H9 (cell line): ENCODE data around the gene F10. TPM values are rescaled to one million over a fixed set of nuclear protein-coding genes. Genes with fewer than 3 reads are reported as not detected.

Experiments used
- DNase-seq: peaks from one replicate; pipeline ENCODE4 v3.0.0-alpha.2; 2017
- H2AFZ ChIP-seq: one replicate; pipeline ENCODE4 v1.6.1; 2013; ENCODE audit warnings: mild to moderate bottlenecking, low read length, control low read depth, moderate library complexity
- H2AK5ac ChIP-seq: 2 replicates; pipeline ENCODE4 v1.6.1; 2013; ENCODE audit warnings: low read length, control low read depth, mixed read lengths; ENCODE audit not compliant: insufficient read length
- H2BK120ac ChIP-seq: one replicate; pipeline ENCODE4 v1.6.1; 2013; ENCODE audit warnings: low read depth, mild to moderate bottlenecking, low read length, control low read depth, inconsistent platforms; ENCODE audit not compliant: poor library complexity, severe bottlenecking
- H2BK12ac ChIP-seq: 2 replicates; pipeline ENCODE4 v1.6.1; 2013; ENCODE audit warnings: low read length, control low read depth, mixed read lengths, low read depth; ENCODE audit not compliant: insufficient read length
- H2BK15ac ChIP-seq: 2 replicates; pipeline ENCODE4 v1.6.1; 2013; ENCODE audit warnings: low read depth, low read length, control low read depth
- H2BK20ac ChIP-seq: one replicate; pipeline ENCODE4 v1.6.1; 2013; ENCODE audit warnings: low read depth, mild to moderate bottlenecking, low read length, control low read depth, inconsistent platforms; ENCODE audit not compliant: poor library complexity, severe bottlenecking
- H2BK5ac ChIP-seq: 2 replicates; pipeline ENCODE4 v1.6.1; 2013; ENCODE audit warnings: low read length, control low read depth, mixed read lengths; ENCODE audit not compliant: insufficient read length
- H3K14ac ChIP-seq: 2 replicates; pipeline ENCODE4 v1.6.1; 2013; ENCODE audit warnings: low read length, control low read depth; ENCODE audit not compliant: insufficient read depth
- H3K18ac ChIP-seq: 2 replicates; pipeline ENCODE4 v1.6.1; 2013; ENCODE audit warnings: low read depth, mild to moderate bottlenecking, mixed read lengths, low read length, control low read depth; ENCODE audit not compliant: insufficient read length
- H3K23ac ChIP-seq: 2 replicates; pipeline ENCODE4 v1.6.1; 2013; ENCODE audit warnings: low read length, control low read depth, mixed read lengths, low read depth; ENCODE audit not compliant: insufficient read length
- H3K23me2 ChIP-seq: 2 replicates; pipeline ENCODE4 v1.6.1; 2013; ENCODE audit warnings: low read depth, mild to moderate bottlenecking, mixed read lengths, low read length, control low read depth; ENCODE audit not compliant: insufficient read length, poor library complexity, severe bottlenecking
- H3K27ac ChIP-seq: 2 replicates; pipeline ENCODE4 v1.5.1; 2013; ENCODE audit warnings: low read length, control low read depth, mixed read lengths, low read depth; ENCODE audit not compliant: insufficient read length
- H3K27me3 ChIP-seq: 2 replicates; pipeline ENCODE4 v1.6.1; 2013; ENCODE audit warnings: low read length, control low read depth, inconsistent platforms; ENCODE audit not compliant: insufficient read depth
- H3K4ac ChIP-seq: 2 replicates; pipeline ENCODE4 v1.6.1; 2013; ENCODE audit warnings: low read depth, mild to moderate bottlenecking, control low read depth, inconsistent platforms, low read length, moderate library complexity
- H3K4me1 ChIP-seq: 2 replicates; pipeline ENCODE4 v1.6.1; 2013; ENCODE audit warnings: low read length, control low read depth, inconsistent platforms; ENCODE audit not compliant: insufficient read depth
- H3K4me2 ChIP-seq: 2 replicates; pipeline ENCODE4 v1.6.1; 2013; ENCODE audit warnings: low read length, control low read depth, mixed read lengths; ENCODE audit not compliant: insufficient read length, insufficient read depth
- H3K56ac ChIP-seq: 2 replicates; pipeline ENCODE4 v1.6.1; 2013; ENCODE audit warnings: low read depth, mild to moderate bottlenecking, mixed read lengths, low read length, control low read depth; ENCODE audit not compliant: insufficient read length
- H3K79me1 ChIP-seq: 2 replicates; pipeline ENCODE4 v1.6.1; 2013; ENCODE audit warnings: low read depth, mild to moderate bottlenecking, moderate library complexity, low read length, control low read depth, inconsistent platforms; ENCODE audit not compliant: insufficient read depth, poor library complexity, severe bottlenecking
- H3K79me2 ChIP-seq: 2 replicates; pipeline ENCODE4 v1.6.1; 2013; ENCODE audit warnings: low read length, control low read depth, inconsistent platforms; ENCODE audit not compliant: insufficient read depth
- H3K9ac ChIP-seq: 2 replicates; pipeline ENCODE4 v1.6.1; 2013; ENCODE audit warnings: low read length, control low read depth, mixed read lengths; ENCODE audit not compliant: insufficient read length; ENCODE audit errors: extremely low read depth
- H3K9me3 ChIP-seq: one replicate; pipeline ENCODE4 v1.6.1; 2013; ENCODE audit warnings: low read depth, low read length, inconsistent platforms; ENCODE audit not compliant: control insufficient read depth
- H3T11ph ChIP-seq: one replicate; pipeline ENCODE4 v1.6.1; 2013; ENCODE audit warnings: mild to moderate bottlenecking, low read length, control low read depth, inconsistent platforms
- H4K20me1 ChIP-seq: one replicate; pipeline ENCODE4 v1.6.1; 2013; ENCODE audit not compliant: control insufficient read depth, insufficient read length, insufficient read depth
- H4K5ac ChIP-seq: 2 replicates; pipeline ENCODE4 v1.6.1; 2013; ENCODE audit warnings: low read depth, mild to moderate bottlenecking, mixed read lengths, low read length, control low read depth; ENCODE audit not compliant: insufficient read length
- H4K8ac ChIP-seq: replicated peaks from 2 replicates; pipeline ENCODE4 v1.6.1; 2013; ENCODE audit warnings: low read length, control low read depth, mixed read lengths, low read depth; ENCODE audit not compliant: insufficient read length
- H4K91ac ChIP-seq: 2 replicates; pipeline ENCODE4 v1.6.1; 2013; ENCODE audit warnings: low read depth, mild to moderate bottlenecking, moderate library complexity, mixed read lengths, low read length, control low read depth; ENCODE audit not compliant: insufficient read length
- H3K27ac Mint-ChIP-seq, 3 experiments: 2 replicates in 2 of 3; 3 replicates in 1 of 3; pipeline ENCODE4 v1.8.0; 2020 to 2021; ENCODE audit warnings: mixed read lengths in 3 of 3, mild to moderate bottlenecking in 1 of 3, moderate library complexity in 1 of 3
- H3K27me3 Mint-ChIP-seq: 2 replicates; pipeline ENCODE4 v1.8.0; 2021; ENCODE audit warnings: low read depth, mild to moderate bottlenecking, moderate library complexity, mixed read lengths
- H3K36me3 Mint-ChIP-seq, 3 experiments: 2 replicates in 2 of 3; 3 replicates in 1 of 3; pipeline ENCODE4 v1.8.0; 2020 to 2021; ENCODE audit warnings: low read depth in 3 of 3, mixed read lengths in 3 of 3; ENCODE audit not compliant: insufficient read depth in 1 of 3
- H3K4me1 Mint-ChIP-seq, 2 experiments: 2 replicates each; pipeline ENCODE4 v1.8.0; 2020; ENCODE audit warnings: mixed read lengths in 2 of 2
- H3K4me3 Mint-ChIP-seq, 2 experiments: 2 replicates in 1 of 2; 3 replicates in 1 of 2; pipeline ENCODE4 v1.8.0; 2020 to 2021; ENCODE audit warnings: mild to moderate bottlenecking in 2 of 2, mixed read lengths in 2 of 2, moderate library complexity in 1 of 2
- H3K9me3 Mint-ChIP-seq, 2 experiments: 2 replicates in 1 of 2; 3 replicates in 1 of 2; pipeline ENCODE4 v1.8.0; 2020; ENCODE audit warnings: mild to moderate bottlenecking in 2 of 2, mixed read lengths in 2 of 2, moderate library complexity in 1 of 2
- CTCF ChIP-seq: fragments of 200-600 bp; sonication (generic); conservative IDR thresholded peaks from 3 replicates; pipeline ENCODE4 v1.8.0; 2021; ENCODE audit warnings: antibody characterized with exemption, mild to moderate bottlenecking
- WGBS: extraction: QIAGEN DNeasy Blood & Tissue Kit; methylation state at CpG from one replicate; pipeline ENCODE4 v1.1.7; 2013; ENCODE audit warnings: missing lambda C conversion rate, low lambda C conversion rate, mixed read lengths; ENCODE audit not compliant: insufficient read length; ENCODE audit errors: extremely low coverage; 5-methylcytosine and 5-hydroxymethylcytosine counted together
- total RNA-seq: library from RNA; stranded (reverse); gene quantifications from 2 replicates; pipeline ENCODE4 v1.2.1, GENCODE V29; 2021

Gene F10
- total RNA-seq, 1 experiment from 2014 or later: 1.7 TPM

- no peak overlapping the region for H2BK12ac ChIP-seq
- no peaks in the 10 kb centered on the region for H4K20me1 ChIP-seq
- peak; percentile 41 for DNase-seq
- no peak overlapping the region for H3K4ac ChIP-seq
- no peaks in the 10 kb centered on the region for H3K79me2 ChIP-seq
- no peak overlapping the region for H2BK120ac ChIP-seq
- no peak overlapping the region for H3K56ac ChIP-seq
- H3K18ac ChIP-seq: no peak overlapping the region
- Mint-ChIP-seq H3K27me3 (peaks cover 22% of the 10 kb centered on the region), H3K9me3 (no peaks in the 10 kb centered on the region), H3K36me3 (no peaks in the 10 kb centered on the region), H3K4me3 (peak overlapping the region in 1 of 2 experiments; percentile 9; a peak in 1 of 5 replicates), H3K27ac (no peak overlapping the region), H3K4me1 (peaks cover 10 to 20% of the 10 kb centered on the region in 2 experiments)
- H3K14ac ChIP-seq: peak overlapping the region; percentile 16; the same call in 1 of the 2 replicates
- no CpG with 5 or more reads among the region's 29 CpGs for WGBS
- H2BK15ac ChIP-seq: no peak overlapping the region
- no peak overlapping the region for H4K91ac ChIP-seq
- H3K27me3 ChIP-seq: no peaks in the 10 kb centered on the region
- H4K8ac ChIP-seq: no peak overlapping the region
- no peaks in the 10 kb centered on the region for H3K79me1 ChIP-seq
- no peak overlapping the region for H2AFZ ChIP-seq
- H3K9ac ChIP-seq: no peak overlapping the region
- H4K5ac ChIP-seq: no peak overlapping the region
- no peak overlapping the region for H3K4me2 ChIP-seq
- no peaks in the 10 kb centered on the region for H3K23me2 ChIP-seq
- H3T11ph ChIP-seq: no peak overlapping the region
- H3K23ac ChIP-seq: no peak overlapping the region
- peak; percentile 53 for TF ChIP-seq CTCF
- H3K9me3 ChIP-seq: no peaks in the 10 kb centered on the region
- H3K27ac ChIP-seq: no peak overlapping the region
- H2AK5ac ChIP-seq: no peak overlapping the region
- H2BK20ac ChIP-seq: no peak overlapping the region
- H2BK5ac ChIP-seq: no peak overlapping the region
- H3K4me1 ChIP-seq: no peaks in the 10 kb centered on the region; the same call in 1 of the 2 replicates
These were observed 915 bp downstream of the F10 start for GRCh38 chr13:113123226-113124201.
